Spleen (tissue), 11 donors: ENCODE measurements around the gene SPTBN5. TPM values are rescaled to one million over a fixed set of nuclear protein-coding genes. Genes with fewer than 3 reads are reported as not detected.

ENCODE experiments used
- DNase-seq: peaks from one replicate; pipeline ENCODE4 v3.0.0-alpha.2; 2020
- H3K27ac ChIP-seq, 8 donors: fragments of 200-600 bp; sonication (generic) in 7 of 8; 1 replicate in 4 of 8; 2 replicates in 4 of 8; pipeline versions ENCODE4 v1.5.0 to v1.8.0; 2016 to 2021; ENCODE audit warnings: inconsistent platforms in 4 of 8, mild to moderate bottlenecking in 4 of 8, moderate library complexity in 1 of 8
- H3K27me3 ChIP-seq, 7 donors: fragments of 200-600 bp; sonication (generic) in 6 of 7; replicated peaks in 1 of 7; 1 replicate in 4 of 7; 2 replicates in 3 of 7; pipeline versions ENCODE4 v1.5.0 to v1.8.0; 2016 to 2021; ENCODE audit warnings: inconsistent platforms in 3 of 7, mild to moderate bottlenecking in 1 of 7
- H3K36me3 ChIP-seq, 6 donors: fragments of 200-600 bp; sonication (generic) in 5 of 6; 1 replicate in 4 of 6; 2 replicates in 2 of 6; pipeline versions ENCODE4 v1.5.0 to v1.8.0; 2016 to 2021; ENCODE audit warnings: inconsistent platforms in 2 of 6
- H3K4me1 ChIP-seq, 6 donors: fragments of 200-600 bp; sonication (generic) in 5 of 6; 1 replicate in 3 of 6; 2 replicates in 3 of 6; pipeline versions ENCODE4 v1.5.0 to v1.8.0; 2016 to 2021; ENCODE audit warnings: inconsistent platforms in 3 of 6
- H3K4me3 ChIP-seq, 8 donors: fragments of 200-600 bp; sonication (generic) in 7 of 8; 1 replicate in 4 of 8; 2 replicates in 4 of 8; pipeline versions ENCODE4 v1.5.0 to v1.8.0; 2016 to 2021; ENCODE audit warnings: inconsistent platforms in 4 of 8, mild to moderate bottlenecking in 4 of 8, moderate library complexity in 2 of 8
- H3K9me3 ChIP-seq, 8 donors: fragments of 200-600 bp; sonication (generic) in 7 of 8; 1 replicate in 4 of 8; 2 replicates in 4 of 8; pipeline versions ENCODE4 v1.5.0 to v1.8.0; 2016 to 2021; ENCODE audit warnings: inconsistent platforms in 4 of 8
- POLR2A ChIP-seq, 3 donors: fragments of 450-650 bp; IDR thresholded peaks; one replicate each; pipeline ENCODE4 v1.5.1; 2017; ENCODE audit warnings: antibody characterized with exemption in 3 of 3, mild to moderate bottlenecking in 1 of 3
- POLR2AphosphoS5 ChIP-seq, 3 donors: sonication (generic); formaldehyde crosslinking; IDR thresholded peaks; one replicate each; pipeline ENCODE4 v1.5.1; 2017; ENCODE audit warnings: antibody characterized with exemption in 3 of 3
- WGBS, 5 donors: extraction: QIAGEN DNeasy Blood & Tissue Kit in 3 of 5; methylation state at CpG; one replicate each; pipeline versions ENCODE4 v1.1.5 to v1.1.7; 2013 to 2018; 5-methylcytosine and 5-hydroxymethylcytosine counted together
- intact Hi-C: fragments of 100-400 bp; cut with DNase I; formaldehyde crosslinking; loops from one replicate; pipeline ENCODE4 v1.15.0; 2023; ENCODE audit warnings: low total_unique reads
- polyA plus RNA-seq, 3 donors: library from polyadenylated mRNA; stranded (reverse); fragments of 200-250 nt; gene quantifications; one replicate each; pipeline ENCODE4 v1.2.1, GENCODE V29; 2013
- total RNA-seq, 7 donors: library from RNA; depleted of rRNA in 3 of 7; stranded (reverse); fragments of >200 nt in 3 of 7; fragmentation: NEBNext Ultra II Directional in 4 of 7; extraction: Animal tissue kit (Norgen Biotek cat#: 25700) in 4 of 7; gene quantifications; one replicate each; pipeline versions ENCODE4 v1.1.0 to v1.2.1, GENCODE V29; 2016 to 2021
- TF ChIP-seq, protein P1 (sequence below), 11 experiments: fragments of 200-600 bp in 7 of 11; fragments of 450-650 bp in 4 of 11; sonication (generic) in 4 of 11; IDR thresholded peaks in 8 of 11; conservative IDR thresholded peaks in 3 of 11; 1 replicate in 7 of 11; 2 replicates in 4 of 11; pipeline versions ENCODE4 v1.4.0 to v1.8.0; 2016 to 2021; ENCODE audit warnings: antibody characterized with exemption in 11 of 11, inconsistent platforms in 4 of 11, mild to moderate bottlenecking in 1 of 11
- donor health status: healthy with polysubstance abuse.
- donor health status: DM: no; HTN: no; CAD: no; lungs with moderate emphysema.
- donor health status: DM: no; HTN: no; CAD: no.
- donor health status: Bipolar disorder and iron deficiency.
- donor health status: healthy.
- donor health status: DM: no; HTN: no; CAD: no.
- donor health status: DM: yes; HTN: yes; CAD: no.

SPTBN5 gene
- total and polyA plus RNA-seq, 10 donors = 0.19 to 2.0 (median 0.73) TPM

DNA sequence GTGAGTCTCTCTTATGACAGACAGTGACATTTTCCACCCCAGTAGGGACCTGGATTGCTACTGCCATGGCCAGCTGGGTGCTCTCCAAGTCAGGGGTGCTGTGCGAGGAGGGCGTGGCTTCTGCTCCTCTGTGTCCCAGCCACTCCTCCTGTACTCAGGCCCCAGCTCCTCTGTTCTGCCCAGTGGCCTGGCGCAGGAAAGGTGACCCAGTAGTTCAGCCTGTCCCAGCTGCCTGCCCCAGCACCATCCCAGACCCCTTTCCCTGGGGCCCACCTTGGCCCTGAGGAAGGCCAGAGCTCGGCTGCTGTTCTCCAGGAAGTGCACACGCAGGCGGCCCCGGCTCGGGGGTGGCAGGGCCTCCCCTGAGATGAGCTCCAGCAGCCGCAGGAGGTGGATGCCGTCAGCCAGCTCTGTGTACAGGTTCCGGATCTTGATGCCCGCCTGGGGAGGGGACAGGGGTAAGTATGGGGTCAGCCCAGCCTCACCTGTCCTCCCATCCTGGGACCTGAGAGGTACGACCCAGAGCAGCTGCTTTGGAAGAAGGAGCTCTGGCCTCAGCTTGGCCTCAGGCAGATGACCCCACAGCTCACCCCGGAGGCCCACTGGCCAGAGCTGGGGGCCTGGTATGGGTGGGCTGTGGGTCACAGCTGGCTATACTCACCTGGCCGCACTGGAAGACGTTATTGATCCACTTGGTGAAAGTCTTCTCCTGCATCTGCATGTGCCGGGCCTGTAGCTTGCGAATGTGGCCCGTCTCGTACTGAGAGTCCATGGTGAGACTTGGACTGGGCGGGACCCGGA lies 1.0 kb downstream of the SPTBN5 start:
- H3K27me3 ChIP-seq = no peaks in the 10 kb centered on the region
- H3K9me3 ChIP-seq = no peaks in the 10 kb centered on the region
- 61 to 84% (median 77%) methylated on average over 11 to 22 of the region's 22 CpGs for WGBS, 5 donors
- H3K4me3 ChIP-seq = peak overlapping the region in 1 of 8 donors; percentile 0
- TF ChIP-seq, protein P1, sequence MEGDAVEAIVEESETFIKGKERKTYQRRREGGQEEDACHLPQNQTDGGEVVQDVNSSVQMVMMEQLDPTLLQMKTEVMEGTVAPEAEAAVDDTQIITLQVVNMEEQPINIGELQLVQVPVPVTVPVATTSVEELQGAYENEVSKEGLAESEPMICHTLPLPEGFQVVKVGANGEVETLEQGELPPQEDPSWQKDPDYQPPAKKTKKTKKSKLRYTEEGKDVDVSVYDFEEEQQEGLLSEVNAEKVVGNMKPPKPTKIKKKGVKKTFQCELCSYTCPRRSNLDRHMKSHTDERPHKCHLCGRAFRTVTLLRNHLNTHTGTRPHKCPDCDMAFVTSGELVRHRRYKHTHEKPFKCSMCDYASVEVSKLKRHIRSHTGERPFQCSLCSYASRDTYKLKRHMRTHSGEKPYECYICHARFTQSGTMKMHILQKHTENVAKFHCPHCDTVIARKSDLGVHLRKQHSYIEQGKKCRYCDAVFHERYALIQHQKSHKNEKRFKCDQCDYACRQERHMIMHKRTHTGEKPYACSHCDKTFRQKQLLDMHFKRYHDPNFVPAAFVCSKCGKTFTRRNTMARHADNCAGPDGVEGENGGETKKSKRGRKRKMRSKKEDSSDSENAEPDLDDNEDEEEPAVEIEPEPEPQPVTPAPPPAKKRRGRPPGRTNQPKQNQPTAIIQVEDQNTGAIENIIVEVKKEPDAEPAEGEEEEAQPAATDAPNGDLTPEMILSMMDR (IDR thresholded peaks at IDR 0.05 in 8 of 11, conservative IDR thresholded peaks at IDR 0.05 in 3 of 11) = no peak
- TF ChIP-seq POLR2AphosphoS5 (IDR thresholded peaks at IDR 0.05) = peak in 2 of 3 donors; percentile 25 to 54
- intact Hi-C loops = no loop called here
- peak overlapping the region in 5 of 8 donors; percentile 20 to 84 (median 78) for H3K27ac ChIP-seq
- H3K4me1 ChIP-seq = peaks cover 22 to 53% (median 39%) of the 10 kb centered on the region in 6 donors
- DNase-seq = no peak
- peaks cover 0 to 7% (median 0%) of the 10 kb centered on the region in 6 donors for H3K36me3 ChIP-seq

DNA sequence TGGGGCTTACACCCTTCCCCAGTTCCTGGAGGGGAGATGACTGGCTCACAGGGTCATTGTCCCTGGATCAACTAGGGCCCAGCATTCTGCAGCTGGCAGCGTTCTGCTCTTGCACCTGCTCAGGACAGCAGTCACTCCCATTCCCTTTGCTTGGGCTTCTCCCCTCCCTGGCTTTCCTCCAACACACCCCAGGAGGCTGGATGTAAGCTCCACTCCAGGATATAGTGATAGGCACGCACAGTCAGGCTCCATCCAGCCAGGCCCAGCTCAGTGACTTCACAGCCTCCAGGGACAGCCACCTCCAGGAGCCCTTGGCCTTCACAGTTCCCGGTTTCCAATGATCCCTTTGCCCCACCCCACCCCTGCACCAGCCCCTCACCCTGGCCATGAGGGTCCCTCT lies 1.9 kb downstream of the SPTBN5 start:
- no peak overlapping the region for H3K4me3 ChIP-seq
- no peaks in the 10 kb centered on the region for H3K27me3 ChIP-seq
- TF ChIP-seq POLR2A (IDR thresholded peaks at IDR 0.05) = no peak
- TF ChIP-seq POLR2AphosphoS5 (IDR thresholded peaks at IDR 0.05) = no peak
- TF ChIP-seq, protein P1 (IDR thresholded peaks at IDR 0.05 in 8 of 11, conservative IDR thresholded peaks at IDR 0.05 in 3 of 11) = no peak
- H3K36me3 ChIP-seq = no peaks in the 10 kb centered on the region
- H3K27ac ChIP-seq = peak overlapping the region in 1 of 8 donors; percentile 78
- DNase-seq = peak; percentile 66
- no peaks in the 10 kb centered on the region for H3K9me3 ChIP-seq
- WGBS, 5 donors = 87 to 96% (median 88%) methylated on average over 3 of the region's 3 CpGs
- intact Hi-C loops = no loop called here
- peaks cover 22 to 54% (median 39%) of the 10 kb centered on the region in 6 donors for H3K4me1 ChIP-seq

DNA sequence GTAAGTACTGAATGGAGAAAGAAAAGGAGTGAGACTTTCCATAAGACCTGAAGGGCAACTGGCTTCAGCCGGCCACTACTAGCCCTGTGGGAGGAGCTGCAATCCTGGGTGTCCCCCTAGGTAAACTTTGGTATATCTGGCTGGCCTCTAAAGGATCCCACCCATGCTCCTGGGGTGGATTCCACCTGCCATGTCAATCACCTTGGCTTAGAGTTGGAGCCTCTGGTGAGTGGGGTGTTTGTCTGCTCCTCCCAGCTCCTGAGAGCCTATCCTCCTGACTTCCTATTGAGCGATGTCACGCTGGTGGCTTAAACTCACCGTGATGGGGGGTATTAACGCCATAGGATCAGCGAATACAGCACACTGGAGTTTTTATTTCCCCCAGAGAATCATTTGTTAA lies 2.6 kb downstream of the SPTBN5 start:
- Histone ChIP-seq H3K36me3 (no peaks in the 10 kb centered on the region), H3K27ac (no peak overlapping the region), H3K4me1 (peaks cover 22 to 54% (median 39%) of the 10 kb centered on the region in 6 donors), H3K27me3 (no peaks in the 10 kb centered on the region), H3K9me3 (no peaks in the 10 kb centered on the region), H3K4me3 (no peak overlapping the region)
- intact Hi-C loops = no loop called here
- 84 to 92% (median 90%) methylated on average over 6 of the region's 6 CpGs for WGBS, 5 donors
- no peak for DNase-seq
- TF ChIP-seq, protein P1 (IDR thresholded peaks at IDR 0.05 in 8 of 11, conservative IDR thresholded peaks at IDR 0.05 in 3 of 11) = no peak
- TF ChIP-seq POLR2A (IDR thresholded peaks at IDR 0.05) = no peak
- no peak for TF ChIP-seq POLR2AphosphoS5 (IDR thresholded peaks at IDR 0.05)

DNA sequence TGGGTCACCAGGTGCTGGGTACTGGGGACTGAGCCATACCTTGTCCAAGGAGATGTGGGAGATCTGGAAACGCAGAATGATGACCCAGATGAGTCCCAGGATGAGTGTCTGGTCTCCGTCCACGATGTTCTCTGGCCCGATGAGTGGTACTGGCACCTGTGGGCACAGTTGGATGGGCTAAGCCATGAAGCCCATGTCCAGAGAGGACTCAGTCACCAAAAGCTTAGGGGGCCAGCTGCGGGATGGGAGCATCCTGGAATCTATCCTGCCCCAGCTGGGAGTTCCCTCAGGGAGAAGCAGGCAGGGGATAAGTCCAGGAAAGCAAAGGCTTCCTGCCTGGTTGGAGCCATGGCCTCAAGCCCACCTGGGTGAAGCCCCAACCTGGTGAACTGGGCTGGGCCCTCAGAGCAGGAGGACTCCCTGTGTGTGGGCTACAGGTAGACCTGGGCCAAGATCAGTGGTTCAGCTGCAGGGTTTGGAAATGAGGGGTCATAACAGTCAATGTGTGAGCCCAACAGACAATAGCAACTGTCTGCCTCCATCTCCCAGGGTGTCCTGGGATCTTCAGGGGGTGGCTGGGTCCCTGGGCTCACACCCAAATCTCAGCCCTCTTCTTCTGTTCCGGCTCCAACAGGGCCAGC lies 3.7 kb downstream of the SPTBN5 start:
- 91 to 98% (median 96%) methylated on average over 4 to 6 of the region's 6 CpGs for WGBS, 5 donors
- Histone ChIP-seq H3K4me3 (no peak overlapping the region), H3K27me3 (no peaks in the 10 kb centered on the region), H3K36me3 (no peaks in the 10 kb centered on the region), H3K27ac (no peak overlapping the region), H3K9me3 (no peaks in the 10 kb centered on the region), H3K4me1 (peaks cover 19 to 47% (median 35%) of the 10 kb centered on the region in 6 donors)
- TF ChIP-seq, protein P1 (IDR thresholded peaks at IDR 0.05 in 8 of 11, conservative IDR thresholded peaks at IDR 0.05 in 3 of 11) = no peak
- TF ChIP-seq POLR2AphosphoS5 (IDR thresholded peaks at IDR 0.05) (no peak), POLR2A (IDR thresholded peaks at IDR 0.05) (no peak)
- intact Hi-C loops = no loop called here
- peak; percentile 59 for DNase-seq
